Measurements from ENCODE around the gene KRT20.

The KRT20 gene

GRCh38 chr17:40849723-40850122, 35.3 kb downstream of the KRT20 start:
- no peak for DNase-seq

- DNase-seq: no peak
These were observed 36.3 kb downstream of the KRT20 start for GRCh38 chr17:40848583-40849235.

DNA sequence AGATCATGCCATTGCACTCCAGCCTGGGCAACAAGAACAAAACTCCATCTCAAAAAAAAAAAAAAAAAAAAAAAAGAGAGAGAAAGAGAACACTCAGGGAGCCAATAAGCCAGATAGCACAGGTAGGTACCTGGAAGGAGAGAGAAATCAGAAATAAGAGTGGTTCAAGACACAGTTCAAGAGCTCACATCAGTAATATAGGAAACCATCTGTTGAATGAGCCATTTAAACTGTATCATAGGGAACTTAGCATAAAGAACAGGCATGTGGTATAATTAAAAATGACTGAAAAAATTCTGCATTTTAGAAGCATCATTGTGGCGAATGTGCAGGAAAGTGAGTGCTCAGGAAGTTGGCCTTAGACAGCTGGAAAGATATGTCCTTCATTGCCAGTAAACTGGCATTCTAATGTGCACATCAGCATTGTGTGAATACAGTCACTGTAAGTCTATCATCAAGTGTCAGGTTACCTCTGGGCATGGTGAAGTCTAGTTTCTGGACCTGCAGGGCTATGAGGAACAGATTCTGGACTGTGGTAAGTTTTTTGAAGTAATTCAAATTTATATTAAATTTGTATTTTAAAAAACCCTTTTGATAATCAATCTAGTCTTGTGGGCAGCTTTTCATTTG, 38.4 kb downstream of the KRT20 start:
- DNase-seq: no peak

DNA sequence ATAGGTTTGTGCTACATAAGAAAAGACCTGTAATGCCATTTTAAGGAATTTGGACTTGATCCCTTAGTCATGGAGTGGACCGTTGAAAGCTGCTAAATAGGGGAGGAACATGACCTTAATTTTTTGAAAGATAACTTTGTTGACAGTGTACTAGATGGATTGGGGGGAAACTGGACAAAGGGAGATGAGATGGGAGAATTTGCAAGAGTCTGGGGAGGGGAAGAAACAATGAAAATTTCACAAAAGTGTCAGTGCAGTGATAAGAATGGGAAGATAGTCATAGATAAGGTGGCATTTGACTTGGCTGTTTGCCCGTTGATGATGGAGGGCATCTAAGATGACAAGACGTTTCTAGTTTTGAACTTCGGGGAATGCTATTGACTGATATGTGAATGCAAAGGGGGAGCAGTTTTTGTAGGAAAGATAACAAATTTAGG, 40.4 kb downstream of the KRT20 start:
- no peak for DNase-seq

DNA sequence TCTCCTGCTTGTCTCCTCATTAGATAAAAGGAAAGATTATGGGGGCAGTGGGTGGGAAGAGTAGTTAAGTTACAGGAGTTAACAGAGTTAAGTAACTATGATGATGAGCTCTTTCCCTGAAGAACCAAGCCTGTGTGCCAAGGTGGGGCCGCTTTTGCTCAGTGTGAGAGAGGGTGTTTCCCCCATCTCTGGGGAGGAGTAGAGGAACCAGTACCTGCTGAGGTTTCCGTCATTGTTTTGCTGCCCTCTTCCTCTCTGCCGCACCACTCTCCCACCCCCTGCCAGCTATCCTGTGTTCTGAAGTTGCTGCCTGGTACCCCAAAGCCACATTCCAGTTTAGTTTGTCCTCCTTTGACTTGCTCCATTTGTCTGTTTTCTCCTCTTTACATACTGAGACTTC, 41.8 kb downstream of the KRT20 start:
- DNase-seq: no peak

- DNase-seq: no peak
These were observed 43.8 kb downstream of the KRT20 start for GRCh38 chr17:40841246-40841645.

GRCh38 chr17:40839194-40839593, 45.8 kb downstream of the KRT20 start:
- no peak for DNase-seq

GRCh38 chr17:40836020-40836419, 49.0 kb downstream of the KRT20 start:
- no peak for DNase-seq

GRCh38 chr17:40833882-40834281, 51.2 kb downstream of the KRT20 start:
- DNase-seq: no peak

DNA sequence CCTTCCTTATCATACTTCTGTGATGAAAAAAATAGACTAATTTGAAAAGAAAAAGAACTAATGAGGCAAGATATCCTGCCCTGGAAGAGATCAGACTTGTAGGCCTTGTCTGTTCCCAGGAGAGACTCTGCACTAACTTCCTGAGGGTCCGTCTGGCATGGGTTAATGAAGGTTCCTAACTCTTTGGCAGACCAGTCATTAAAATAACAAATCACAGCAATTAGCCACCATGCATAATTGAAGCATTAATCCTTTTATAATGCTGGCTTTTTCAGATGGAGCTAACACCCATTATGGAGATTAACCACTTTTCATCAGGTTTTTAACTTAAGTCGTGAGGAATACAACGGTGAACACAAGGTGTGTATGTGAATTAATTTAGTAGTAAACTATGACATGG, 52.2 kb downstream of the KRT20 start:
- no peak for DNase-seq

- DNase-seq: no peak
These were observed 54.8 kb downstream of the KRT20 start for GRCh38 chr17:40830085-40830776.

- DNase-seq: no peak
These were observed 56.5 kb downstream of the KRT20 start for GRCh38 chr17:40828454-40829044.

GRCh38 chr17:40827746-40828453, 57.1 kb downstream of the KRT20 start:
- no peak for DNase-seq
